Trophoblast cell (in vitro differentiated cells and primary cell): ENCODE measurements around the gene DAAM2.

Source experiments
- DNase-seq, 2 donors: peaks; one replicate each; pipeline ENCODE4 v3.0.0-alpha.2; 2016
- H2AFZ ChIP-seq: 2 replicates; pipeline ENCODE4 v1.6.1; 2013; ENCODE audit warnings: low read length, moderate library complexity, mild to moderate bottlenecking; ENCODE audit not compliant: insufficient read depth, poor library complexity
- H2AK5ac ChIP-seq: 2 replicates; pipeline ENCODE4 v1.6.1; 2013; ENCODE audit warnings: mild to moderate bottlenecking, low read length
- H2BK120ac ChIP-seq: 2 replicates; pipeline ENCODE4 v1.6.1; 2013; ENCODE audit warnings: low read length, mild to moderate bottlenecking, moderate library complexity; ENCODE audit not compliant: insufficient read depth, poor library complexity
- H2BK12ac ChIP-seq: 2 replicates; pipeline ENCODE4 v1.6.1; 2013; ENCODE audit warnings: mild to moderate bottlenecking, low read length, moderate library complexity
- H2BK5ac ChIP-seq: 2 replicates; pipeline ENCODE4 v1.6.1; 2013; ENCODE audit warnings: low read length, low read depth, moderate library complexity, mild to moderate bottlenecking; ENCODE audit not compliant: poor library complexity
- H3K14ac ChIP-seq: 2 replicates; pipeline ENCODE4 v1.6.1; 2013; ENCODE audit warnings: mild to moderate bottlenecking, low read length
- H3K18ac ChIP-seq: 2 replicates; pipeline ENCODE4 v1.6.1; 2013; ENCODE audit warnings: mild to moderate bottlenecking, low read length
- H3K23ac ChIP-seq: 2 replicates; pipeline ENCODE4 v1.6.1; 2013; ENCODE audit warnings: low read length
- H3K27ac ChIP-seq: 2 replicates; pipeline ENCODE4 v1.5.1; 2013; ENCODE audit warnings: low read depth, mild to moderate bottlenecking, inconsistent platforms, low read length, moderate library complexity
- H3K27me3 ChIP-seq: 2 replicates; pipeline ENCODE4 v1.6.1; 2013; ENCODE audit warnings: inconsistent platforms, mild to moderate bottlenecking, low read length, moderate library complexity; ENCODE audit not compliant: insufficient read depth
- H3K36me3 ChIP-seq, 2 experiments: 1 replicate in 1 of 2; 2 replicates in 1 of 2; pipeline ENCODE4 v1.6.1; 2013; ENCODE audit warnings: low read length in 2 of 2, mild to moderate bottlenecking in 2 of 2, moderate library complexity in 1 of 2; ENCODE audit not compliant: insufficient read depth in 2 of 2, control insufficient read depth in 1 of 2
- H3K4ac ChIP-seq: 2 replicates; pipeline ENCODE4 v1.6.1; 2013; ENCODE audit warnings: low read depth, mild to moderate bottlenecking, low read length, moderate library complexity
- H3K4me1 ChIP-seq, 2 experiments: 1 replicate in 1 of 2; 2 replicates in 1 of 2; pipeline ENCODE4 v1.6.1; 2013; ENCODE audit warnings: low read length in 2 of 2, mild to moderate bottlenecking in 2 of 2, moderate library complexity in 1 of 2; ENCODE audit not compliant: insufficient read depth in 2 of 2, control insufficient read depth in 1 of 2
- H3K4me2 ChIP-seq: 2 replicates; pipeline ENCODE4 v1.6.1; 2013; ENCODE audit warnings: inconsistent platforms, mild to moderate bottlenecking, low read length, moderate library complexity
- H3K4me3 ChIP-seq: 2 replicates; pipeline ENCODE4 v1.5.1; 2013; ENCODE audit warnings: mild to moderate bottlenecking, low read depth, low read length, inconsistent platforms
- H3K79me1 ChIP-seq: one replicate; pipeline ENCODE4 v1.6.1; 2013; ENCODE audit warnings: low read length
- H3K79me2 ChIP-seq: 2 replicates; pipeline ENCODE4 v1.6.1; 2013; ENCODE audit warnings: low read length, mild to moderate bottlenecking; ENCODE audit not compliant: control insufficient read depth, insufficient read depth, poor library complexity
- H3K9ac ChIP-seq: 2 replicates; pipeline ENCODE4 v1.6.1; 2013; ENCODE audit warnings: mild to moderate bottlenecking, low read length
- H3K9me3 ChIP-seq: 2 replicates; pipeline ENCODE4 v1.6.1; 2013; ENCODE audit warnings: low read depth, mild to moderate bottlenecking, control low read depth, inconsistent platforms, low read length; ENCODE audit not compliant: insufficient read depth
- H4K12ac ChIP-seq: 2 replicates; pipeline ENCODE4 v1.6.1; 2013; ENCODE audit warnings: low read depth, mild to moderate bottlenecking, low read length, moderate library complexity
- H4K8ac ChIP-seq: 2 replicates; pipeline ENCODE4 v1.6.1; 2013; ENCODE audit warnings: low read depth, mild to moderate bottlenecking, low read length, moderate library complexity
- H4K91ac ChIP-seq: one replicate; pipeline ENCODE4 v1.6.1; 2013; ENCODE audit warnings: low read depth, mild to moderate bottlenecking, low read length, moderate library complexity
- WGBS: extraction: QIAGEN DNeasy Blood & Tissue Kit; methylation state at CpG from one replicate; pipeline ENCODE4 v1.1.7; 2013; ENCODE audit warnings: missing lambda C conversion rate; ENCODE audit not compliant: insufficient read length, insufficient coverage; ENCODE audit errors: extremely low coverage; 5-methylcytosine and 5-hydroxymethylcytosine counted together

Gene DAAM2

DNA sequence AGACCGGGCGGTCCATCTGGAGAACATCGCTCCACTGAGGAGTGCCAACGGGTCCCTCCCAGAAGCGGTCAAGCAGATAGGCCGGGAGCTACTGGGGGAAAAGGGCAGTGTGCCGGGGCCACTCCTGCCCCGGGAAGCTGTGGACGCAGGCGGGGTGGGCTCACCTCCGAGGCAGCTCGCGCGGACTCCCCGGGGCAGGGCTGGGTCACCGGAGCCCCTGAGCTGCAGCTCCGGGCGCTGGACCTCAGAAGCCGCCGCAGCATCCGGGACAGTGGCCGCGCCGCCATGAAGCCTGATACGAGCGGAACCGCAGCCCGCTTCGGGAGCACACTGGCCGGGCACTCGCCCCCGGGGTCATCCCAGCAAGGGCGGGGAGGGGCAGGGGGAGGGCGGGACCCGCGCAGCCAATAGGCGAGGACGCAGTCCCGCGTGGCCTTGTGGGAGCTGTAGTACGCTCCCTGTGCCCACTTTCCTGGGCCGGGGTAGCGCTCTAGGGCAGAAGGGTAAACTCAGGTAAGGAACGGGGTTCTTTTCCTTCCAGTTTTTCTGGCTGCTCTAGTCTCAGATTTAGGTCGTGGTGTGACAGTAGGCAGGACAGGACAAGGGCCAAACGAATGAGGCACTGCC lies 142.1 kb downstream of the DAAM2 start, which contains the start of gene MOCS1:
MOCS1 (minus strand) TSS at position 332 of the 627 bp plus-strand sequence; CDS start at position 287, 45 bp downstream.
- H3K18ac ChIP-seq, result peak within 1 kb of the TSS; percentile 54
- H2AFZ ChIP-seq, result peak within 1 kb of the TSS; percentile 96
- H3K79me1 ChIP-seq, result no peaks in the 10 kb centered on the region
- H3K23ac ChIP-seq, result no peak within 1 kb of the TSS
- peak within 1 kb of the TSS; percentile 75 for H3K4me2 ChIP-seq
- peak within 1 kb of the TSS; percentile 21 for H3K9ac ChIP-seq
- peak; percentile 27 to 49 for DNase-seq
- no peaks in the 10 kb centered on the region for H3K9me3 ChIP-seq
- no CpG with 5 or more reads among the region's 46 CpGs for WGBS
- no peak within 1 kb of the TSS for H2BK5ac ChIP-seq
- H4K91ac ChIP-seq, result no peak within 1 kb of the TSS
- H4K8ac ChIP-seq, result peak within 1 kb of the TSS; percentile 95
- H3K4me1 ChIP-seq, result peaks cover 4 to 6% of the 10 kb centered on the region in 2 experiments
- no peaks in the 10 kb centered on the region for H3K36me3 ChIP-seq
- no peak within 1 kb of the TSS for H2AK5ac ChIP-seq
- peak within 1 kb of the TSS; percentile 64 for H2BK120ac ChIP-seq
- peak within 1 kb of the TSS; percentile 71 for H3K14ac ChIP-seq
- H3K27me3 ChIP-seq, result no peaks in the 10 kb centered on the region
- peak within 1 kb of the TSS; percentile 85 for H4K12ac ChIP-seq
- no peak within 1 kb of the TSS for H3K27ac ChIP-seq
- H2BK12ac ChIP-seq, result no peak within 1 kb of the TSS
- peak within 1 kb of the TSS; percentile 49 for H3K4ac ChIP-seq
- peaks cover 3% of the 10 kb centered on the region for H3K79me2 ChIP-seq
- H3K4me3 ChIP-seq, result peak within 1 kb of the TSS; percentile 79

- H3K27ac ChIP-seq, result no peak overlapping the region
- H2BK120ac ChIP-seq, result no peak overlapping the region
- WGBS, result no CpG with 5 or more reads among the region's 2 CpGs
- H2AFZ ChIP-seq, result no peak overlapping the region
- H4K12ac ChIP-seq, result no peak overlapping the region
- H3K18ac ChIP-seq, result no peak overlapping the region
- H3K4ac ChIP-seq, result no peak overlapping the region
- H3K4me2 ChIP-seq, result no peak overlapping the region
- H3K14ac ChIP-seq, result no peak overlapping the region
- H3K27me3 ChIP-seq, result no peaks in the 10 kb centered on the region
- no peak overlapping the region for H2BK12ac ChIP-seq
- H3K36me3 ChIP-seq, result no peaks in the 10 kb centered on the region
- no peak overlapping the region for H2AK5ac ChIP-seq
- H3K79me2 ChIP-seq, result peaks cover 3% of the 10 kb centered on the region
- no peak overlapping the region for H3K23ac ChIP-seq
- DNase-seq, result no peak
- H3K79me1 ChIP-seq, result no peaks in the 10 kb centered on the region
- H2BK5ac ChIP-seq, result no peak overlapping the region
- no peak overlapping the region for H4K91ac ChIP-seq
- peaks cover 4 to 6% of the 10 kb centered on the region in 2 experiments for H3K4me1 ChIP-seq
- no peaks in the 10 kb centered on the region for H3K9me3 ChIP-seq
- no peak overlapping the region for H3K4me3 ChIP-seq
- H3K9ac ChIP-seq, result no peak overlapping the region
- H4K8ac ChIP-seq, result no peak overlapping the region
Measured at GRCh38 chr6:39935241-39935640, 143.1 kb downstream of the DAAM2 start.

DNA sequence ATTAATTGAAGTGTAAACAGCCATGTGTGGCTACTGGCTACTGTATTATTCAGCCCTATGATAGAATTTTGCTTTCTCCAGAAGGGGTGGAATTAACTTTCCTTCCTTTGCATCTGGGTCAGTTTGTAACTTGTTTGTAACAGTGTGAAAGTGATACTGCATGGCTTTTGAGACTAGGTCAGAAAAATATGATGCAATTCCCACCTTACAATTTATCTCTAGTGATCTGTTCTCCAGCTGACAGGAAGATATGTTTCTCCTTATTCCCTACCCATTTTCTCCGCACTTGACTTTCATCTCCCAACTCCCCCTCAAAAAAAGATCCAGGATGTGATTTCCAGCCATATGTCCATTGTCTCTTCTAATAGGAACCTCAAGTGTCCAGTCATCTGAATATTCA lies 144.7 kb downstream of the DAAM2 start:
- Histone ChIP-seq H3K18ac (no peak overlapping the region), H3K14ac (no peak overlapping the region), H2BK12ac (no peak overlapping the region), H3K4me1 (peaks cover 4 to 6% of the 10 kb centered on the region in 2 experiments), H2BK120ac (no peak overlapping the region), H3K9ac (no peak overlapping the region), H3K79me1 (no peaks in the 10 kb centered on the region), H2BK5ac (no peak overlapping the region), H3K36me3 (no peaks in the 10 kb centered on the region), H2AK5ac (no peak overlapping the region), H3K9me3 (no peaks in the 10 kb centered on the region), H4K12ac (no peak overlapping the region), H3K4me3 (no peak overlapping the region), H3K4ac (no peak overlapping the region), H3K23ac (no peak overlapping the region), H3K79me2 (peaks cover 3% of the 10 kb centered on the region), H3K4me2 (no peak overlapping the region), H4K91ac (no peak overlapping the region), H3K27me3 (no peaks in the 10 kb centered on the region), H4K8ac (no peak overlapping the region), H3K27ac (no peak overlapping the region), H2AFZ (no peak overlapping the region)
- DNase-seq, result no peak
- WGBS, result no CpG with 5 or more reads among the region's 1 CpG

DNA sequence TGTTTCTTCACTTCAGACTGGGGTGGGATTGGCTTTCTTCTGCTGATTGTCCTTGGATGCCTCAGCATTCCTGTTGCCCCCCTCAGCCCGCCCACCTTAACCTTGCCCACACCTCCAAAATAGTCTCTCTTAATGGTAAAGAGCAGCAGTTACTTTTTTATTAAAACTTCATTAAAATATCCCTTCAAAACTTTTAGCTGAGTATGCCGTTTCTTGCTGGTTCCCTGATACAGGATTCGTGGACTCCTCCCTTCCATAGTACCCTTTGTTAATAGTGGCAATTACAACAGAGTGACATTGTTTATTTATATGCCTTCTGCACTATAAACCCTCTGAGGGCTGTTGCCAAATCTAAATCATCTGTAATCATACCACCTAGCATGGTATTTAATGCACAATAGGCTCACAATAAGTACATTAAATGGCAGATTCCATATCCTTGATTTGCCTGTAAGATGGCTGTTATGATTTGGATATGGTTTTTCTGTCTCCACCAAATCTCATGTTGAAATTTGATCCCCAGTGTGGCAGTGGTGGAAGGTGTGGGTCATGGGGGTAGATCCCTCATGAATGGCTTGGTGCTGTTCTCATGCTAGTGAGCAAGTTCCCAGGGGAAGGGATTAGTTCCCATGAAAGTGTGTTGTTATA lies 145.6 kb downstream of the DAAM2 start:
- Histone ChIP-seq H3K27me3 (no peaks in the 10 kb centered on the region), H3K14ac (no peak overlapping the region), H3K4me2 (no peak overlapping the region), H3K18ac (no peak overlapping the region), H2BK5ac (no peak overlapping the region), H4K91ac (no peak overlapping the region), H2AK5ac (no peak overlapping the region), H3K4ac (no peak overlapping the region), H4K12ac (no peak overlapping the region), H4K8ac (no peak overlapping the region), H3K36me3 (no peaks in the 10 kb centered on the region), H3K4me3 (no peak overlapping the region), H3K9ac (no peak overlapping the region), H3K79me1 (no peaks in the 10 kb centered on the region), H3K9me3 (no peaks in the 10 kb centered on the region), H2AFZ (no peak overlapping the region), H3K27ac (no peak overlapping the region), H3K79me2 (peaks cover 3% of the 10 kb centered on the region), H2BK120ac (no peak overlapping the region), H3K4me1 (peaks cover 4 to 6% of the 10 kb centered on the region in 2 experiments), H3K23ac (no peak overlapping the region), H2BK12ac (no peak overlapping the region)
- no peak for DNase-seq
- WGBS, result no CpG with 5 or more reads among the region's 3 CpGs
